Naive thymus-derived CD4-positive, alpha-beta T cell (primary cell): ENCODE data around the gene CALN1. TPM values are rescaled to one million over a fixed set of nuclear protein-coding genes. Genes with fewer than 3 reads are reported as not detected.
A peak's percentile ranks its signal among the peaks of the same experiment; 100 is the strongest.
"Not testable (repeated sequence)": the region's sequence is repeated elsewhere in the genome, so short reads cannot be mapped to it uniquely, and the experiment has no call there.

Experiments
- ATAC-seq: fragments of 150-1000 bp; cut with Tn5 transposase; 2 replicates; pipeline ENCODE4 v1.10.0; 2021; ENCODE audit warnings: mild to moderate bottlenecking, moderate library complexity
- CTCF ChIA-PET: fragments of 350-600 bp; sonication (Branson Sonifier 250); formaldehyde crosslinking; loops from one replicate; lab custom pipeline; 2021; ENCODE audit warnings: antibody characterized with exemption; lab: Charles Lee
- POLR2A ChIA-PET: fragments of 350-600 bp; sonication (Branson Sonifier 250); formaldehyde crosslinking; loops from one replicate; lab custom pipeline; 2021; ENCODE audit warnings: antibody characterized with exemption, inconsistent platforms; lab: Charles Lee
- DNase-seq, 9 donors: peaks; one replicate each; pipeline versions ENCODE4 v3.0.0 to v3.0.0-alpha.2; 2020 to 2022; ENCODE audit warnings: mixed read lengths in 1 of 9
- H3K27ac ChIP-seq: one replicate; pipeline ENCODE4 v1.7.0; 2013; ENCODE audit warnings: mild to moderate bottlenecking, low read depth, low read length, moderate library complexity
- H3K27me3 ChIP-seq, 2 donors: one replicate each; pipeline ENCODE4 v1.7.0; 2013; ENCODE audit warnings: low read length in 2 of 2, mild to moderate bottlenecking in 2 of 2, moderate library complexity in 2 of 2; ENCODE audit not compliant: control insufficient read depth in 2 of 2, insufficient read depth in 2 of 2
- H3K36me3 ChIP-seq, 3 experiments: 1 replicate in 2 of 3; 2 replicates in 1 of 3; pipeline ENCODE4 v1.7.0; 2013; ENCODE audit warnings: low read length in 3 of 3, mild to moderate bottlenecking in 3 of 3, moderate library complexity in 1 of 3; ENCODE audit not compliant: insufficient read depth in 3 of 3, control insufficient read depth in 2 of 3
- H3K4me1 ChIP-seq, 2 donors: one replicate each; pipeline ENCODE4 v1.7.0; 2013; ENCODE audit warnings: low read length in 2 of 2, mild to moderate bottlenecking in 2 of 2, moderate library complexity in 1 of 2; ENCODE audit not compliant: control insufficient read depth in 2 of 2, insufficient read depth in 2 of 2
- H3K4me3 ChIP-seq: 2 replicates; pipeline ENCODE4 v1.7.0; 2013; ENCODE audit warnings: mild to moderate bottlenecking, low read length
- H3K9me3 ChIP-seq, 3 experiments: 1 replicate in 2 of 3; 2 replicates in 1 of 3; pipeline ENCODE4 v1.7.0; 2013; ENCODE audit warnings: low read length in 3 of 3; ENCODE audit not compliant: control insufficient read depth in 2 of 3
- H3K27ac Mint-ChIP-seq, 9 donors: one replicate each; pipeline ENCODE4 v1.8.0; 2020 to 2022; ENCODE audit warnings: mixed read lengths in 9 of 9, mild to moderate bottlenecking in 8 of 9, moderate library complexity in 5 of 9, inconsistent platforms in 2 of 9
- H3K27me3 Mint-ChIP-seq, 5 donors: one replicate each; pipeline ENCODE4 v1.8.0; 2021 to 2022; ENCODE audit warnings: mixed read lengths in 5 of 5, mild to moderate bottlenecking in 1 of 5
- H3K36me3 Mint-ChIP-seq, 5 donors: one replicate each; pipeline ENCODE4 v1.8.0; 2020 to 2022; ENCODE audit warnings: mixed read lengths in 5 of 5, mild to moderate bottlenecking in 3 of 5, inconsistent platforms in 1 of 5
- H3K4me1 Mint-ChIP-seq, 7 donors: one replicate each; pipeline ENCODE4 v1.8.0; 2020 to 2022; ENCODE audit warnings: mixed read lengths in 7 of 7, mild to moderate bottlenecking in 3 of 7, inconsistent platforms in 1 of 7
- H3K4me3 Mint-ChIP-seq, 10 donors: one replicate each; pipeline ENCODE4 v1.8.0; 2020 to 2022; ENCODE audit warnings: mild to moderate bottlenecking in 10 of 10, mixed read lengths in 10 of 10, moderate library complexity in 6 of 10, inconsistent platforms in 2 of 10
- H3K9me3 Mint-ChIP-seq, 11 donors: one replicate each; pipeline ENCODE4 v1.8.0; 2020 to 2022; ENCODE audit warnings: mixed read lengths in 11 of 11, mild to moderate bottlenecking in 4 of 11, inconsistent platforms in 1 of 11, moderate library complexity in 1 of 11
- intact Hi-C, 2 donors: fragments of 100-400 bp; cut with micrococcal nuclease; formaldehyde crosslinking; loops; one replicate each; pipeline ENCODE4 v1.15.1; 2023
- polyA plus RNA-seq, 2 donors: library from polyadenylated mRNA; unstranded; fragments of 300-500 nt; fragmentation: Illumina TruSeq; gene quantifications; one replicate each; pipeline ENCODE4 v1.2.3, GENCODE V29; 2021
- total RNA-seq, 6 experiments: library from RNA in 5 of 6; stranded (reverse) in 5 of 6; gene quantifications; 1 replicate in 5 of 6; 2 replicates in 1 of 6; pipeline ENCODE4 v1.2.3 and lab custom pipeline; 2021 to 2026

CALN1 gene
- total and polyA plus RNA-seq, 7 experiments from 2014 or later: 0.03 to 0.17 TPM; not detected in 5

GRCh38 chr7:72362246-72362645 lies 49.9 kb downstream of the CALN1 start:
- Histone ChIP-seq H3K27ac (no peak overlapping the region), H3K36me3 (no peaks in the 10 kb centered on the region), H3K27me3 (no peaks in the 10 kb centered on the region), H3K9me3 (no peaks in the 10 kb centered on the region), H3K4me1 (no peaks in the 10 kb centered on the region), H3K4me3 (no peak overlapping the region)
- Mint-ChIP-seq H3K4me1 (no peaks in the 10 kb centered on the region), H3K4me3 (no peak overlapping the region), H3K27ac (no peak overlapping the region), H3K36me3 (peaks cover 0 to 3% (median 0%) of the 10 kb centered on the region in 5 donors), H3K27me3 (no peaks in the 10 kb centered on the region), H3K9me3 (peaks cover 0 to 6% (median 0%) of the 10 kb centered on the region in 11 donors)
- CTCF ChIA-PET: no interaction called here
- intact Hi-C loops: no loop called here
- DNase-seq: no peak
- POLR2A ChIA-PET: no interaction called here
- ATAC-seq: no peak

GRCh38 chr7:72345208-72345727 lies 66.9 kb downstream of the CALN1 start:
- Histone ChIP-seq H3K4me1 (no peaks in the 10 kb centered on the region), H3K4me3 (no peak overlapping the region), H3K9me3 (no peaks in the 10 kb centered on the region), H3K36me3 (no peaks in the 10 kb centered on the region), H3K27ac (no peak overlapping the region), H3K27me3 (no peaks in the 10 kb centered on the region)
- CTCF ChIA-PET: no interaction called here
- Mint-ChIP-seq H3K9me3 (peaks cover 0 to 23% (median 4%) of the 10 kb centered on the region in 11 donors), H3K4me3 (no peak overlapping the region), H3K27me3 (peaks cover 0 to 20% (median 14%) of the 10 kb centered on the region in 5 donors), H3K27ac (no peak overlapping the region), H3K36me3 (peaks cover 0 to 6% (median 0%) of the 10 kb centered on the region in 5 donors), H3K4me1 (no peaks in the 10 kb centered on the region)
- ATAC-seq (no peak), DNase-seq (no peak)
- POLR2A ChIA-PET: no interaction called here
- intact Hi-C loops: no loop called here

- H3K4me3 Mint-ChIP-seq: no peak overlapping the region
- Histone ChIP-seq H3K27ac (no peak overlapping the region), H3K4me1 (no peaks in the 10 kb centered on the region), H3K36me3 (no peaks in the 10 kb centered on the region), H3K27me3 (no peaks in the 10 kb centered on the region), H3K9me3 (no peaks in the 10 kb centered on the region), H3K4me3 (no peak overlapping the region)
- POLR2A ChIA-PET: no interaction called here
- peaks cover under 1 to 20% (median 14%) of the 10 kb centered on the region in 5 donors for H3K27me3 Mint-ChIP-seq
- ATAC-seq: no peak
- DNase-seq: no peak
- intact Hi-C loops: no loop called here
- H3K27ac Mint-ChIP-seq: no peak overlapping the region
- H3K36me3 Mint-ChIP-seq: peaks cover 0 to 6% (median 0%) of the 10 kb centered on the region in 5 donors
- no peaks in the 10 kb centered on the region for H3K4me1 Mint-ChIP-seq
- CTCF ChIA-PET: no interaction called here
- H3K9me3 Mint-ChIP-seq: peaks cover 0 to 27% (median 5%) of the 10 kb centered on the region in 11 donors
Observed at GRCh38 chr7:72343991-72344390, 68.1 kb downstream of the CALN1 start.

- H3K4me1 ChIP-seq, H3K27ac ChIP-seq, CTCF ChIA-PET, H3K36me3 Mint-ChIP-seq, H3K36me3 ChIP-seq, H3K4me3 ChIP-seq, H3K4me3 Mint-ChIP-seq, H3K27me3 ChIP-seq, DNase-seq, POLR2A ChIA-PET, intact Hi-C loops, H3K27ac Mint-ChIP-seq, H3K4me1 Mint-ChIP-seq, H3K9me3 ChIP-seq, ATAC-seq: not testable (repeated sequence)
- Mint-ChIP-seq H3K9me3 (peaks cover 0 to 27% (median 8%) of the 10 kb centered on the region in 11 donors), H3K27me3 (peaks cover 6 to 24% (median 14%) of the 10 kb centered on the region in 5 donors)
Observed at GRCh38 chr7:72343354-72343753, 68.8 kb downstream of the CALN1 start.

DNA sequence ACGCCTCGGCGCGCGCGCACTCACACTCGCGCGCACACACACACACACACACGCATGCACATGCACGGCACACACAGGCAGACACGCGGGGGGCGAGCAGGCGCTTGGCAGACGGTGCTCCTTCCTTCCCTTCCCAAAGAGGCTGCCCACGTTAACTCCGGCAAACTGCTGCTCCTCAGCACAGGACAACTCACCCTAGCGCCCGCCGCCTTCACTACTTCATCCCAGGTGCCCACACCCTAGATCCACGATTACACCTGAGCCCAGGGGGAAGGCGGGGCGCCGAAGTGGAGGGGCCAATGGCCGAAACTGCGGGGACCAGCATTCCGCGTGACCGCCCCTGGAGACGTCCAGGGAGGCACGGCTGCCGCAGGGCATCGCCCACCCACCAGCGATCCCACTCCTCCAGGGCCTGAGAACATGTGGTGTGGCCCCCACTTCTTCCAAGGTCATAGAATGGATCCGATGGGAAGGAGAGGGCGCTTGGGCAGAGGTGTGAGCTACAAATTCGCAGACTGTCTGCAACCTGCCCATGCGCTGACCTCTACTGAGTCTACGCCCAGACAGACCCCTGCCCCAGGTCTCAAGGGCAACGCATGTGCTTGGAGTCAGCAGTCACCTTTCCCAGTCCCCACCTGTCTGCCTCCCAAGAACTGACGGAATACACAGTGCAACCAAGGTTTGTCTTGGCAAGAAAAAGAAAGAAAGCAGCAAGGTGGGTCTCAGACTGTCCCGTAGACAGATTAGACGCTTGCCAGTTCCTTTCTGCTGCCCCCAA lies 74.6 kb downstream of the CALN1 start:
- Mint-ChIP-seq H3K4me1 (peaks cover 0 to 2% (median 0%) of the 10 kb centered on the region in 7 donors), H3K9me3 (peaks cover 6 to 37% (median 11%) of the 10 kb centered on the region in 11 donors), H3K27ac (peak overlapping the region in 1 of 9 donors; percentile 13), H3K27me3 (peaks cover 30 to 53% (median 39%) of the 10 kb centered on the region in 5 donors), H3K4me3 (peak overlapping the region in 1 of 10 donors; percentile 53), H3K36me3 (peaks cover 0 to 10% (median 0%) of the 10 kb centered on the region in 5 donors)
- ChIA-PET CTCF (interaction anchor here (0.7 kb wide), 1 partner anchor 1012 kb away, joined by 3 read pairs; no protein-coding TSS in a partner anchor), POLR2A (no interaction called here)
- no peaks in the 10 kb centered on the region for H3K36me3 ChIP-seq
- DNase-seq (no peak), ATAC-seq (no peak)
- no peak overlapping the region for H3K27ac ChIP-seq
- intact Hi-C loops: no loop called here
- no peaks in the 10 kb centered on the region for H3K9me3 ChIP-seq
- H3K4me1 ChIP-seq: no peaks in the 10 kb centered on the region
- no peaks in the 10 kb centered on the region for H3K27me3 ChIP-seq
- no peak overlapping the region for H3K4me3 ChIP-seq

DNA sequence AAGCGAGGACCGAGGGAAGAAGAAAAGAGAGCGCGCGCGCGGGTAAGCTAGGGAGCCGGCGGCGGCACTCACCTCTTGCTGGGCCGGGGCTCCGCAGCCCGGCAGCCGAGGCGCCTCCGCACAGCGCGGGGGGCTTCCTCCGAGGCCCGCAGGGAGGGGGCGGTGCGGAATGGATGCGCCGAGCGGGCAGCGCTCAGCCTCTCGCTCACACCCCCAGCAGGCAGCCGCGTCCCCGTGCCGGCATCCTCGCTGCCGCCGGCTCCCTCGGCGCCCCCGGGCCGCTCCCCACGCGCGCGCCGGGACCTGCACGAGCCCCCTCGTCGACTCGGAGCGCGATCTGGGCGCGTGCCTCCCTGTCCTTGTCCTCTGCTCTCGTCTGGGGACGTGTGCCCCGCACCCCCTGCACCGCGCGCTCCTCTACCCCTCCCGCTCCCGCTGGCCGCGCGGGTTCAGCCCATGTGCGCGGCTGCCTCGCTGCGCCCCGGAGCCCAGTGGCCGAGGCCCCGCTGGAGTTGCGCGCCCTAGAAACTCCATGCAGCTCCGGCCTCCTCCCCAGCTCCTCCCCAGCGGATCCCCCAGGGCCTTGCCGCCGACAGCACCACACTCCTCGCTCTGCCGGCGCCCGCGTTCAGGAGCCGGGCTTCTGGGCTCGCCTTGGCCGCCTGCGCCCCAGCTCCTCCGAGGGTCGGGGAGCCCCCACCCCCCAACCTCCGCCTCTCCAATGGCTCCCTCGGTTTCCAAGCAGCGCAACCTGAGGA lies 75.3 kb downstream of the CALN1 start:
- Mint-ChIP-seq H3K4me3 (peak overlapping the region in 1 of 10 donors; percentile 53), H3K36me3 (peaks cover 0 to 10% (median 0%) of the 10 kb centered on the region in 5 donors), H3K27ac (no peak overlapping the region), H3K27me3 (peaks cover 30 to 56% (median 39%) of the 10 kb centered on the region in 5 donors), H3K4me1 (peaks cover 0 to 2% (median 0%) of the 10 kb centered on the region in 7 donors), H3K9me3 (peaks cover 6 to 45% (median 13%) of the 10 kb centered on the region in 11 donors)
- Histone ChIP-seq H3K27ac (no peak overlapping the region), H3K4me1 (no peaks in the 10 kb centered on the region), H3K27me3 (no peaks in the 10 kb centered on the region), H3K36me3 (no peaks in the 10 kb centered on the region), H3K4me3 (no peak overlapping the region), H3K9me3 (no peaks in the 10 kb centered on the region)
- POLR2A ChIA-PET: no interaction called here
- no peak for ATAC-seq
- CTCF ChIA-PET: no interaction called here
- no peak for DNase-seq
- intact Hi-C loops: no loop called here
